D721Med (cell line): ENCODE data around the gene QARS1.

Experiments
- DNase-seq: peaks from one replicate; pipeline ENCODE4 v3.0.0; 2011; ENCODE audit warnings: low spot score; ENCODE audit not compliant: insufficient read length
- FAIRE-seq: peaks from 2 replicates; lab custom pipeline; 2011; peaks lifted over from hg19 to GRCh38; lab: Jason Lieb, UNC
- CTCF ChIP-seq: IDR thresholded peaks from 2 replicates; pipeline ENCODE4 v1.5.1; 2012; ENCODE audit warnings: mild to moderate bottlenecking, control low read depth; ENCODE audit not compliant: insufficient read depth; ENCODE audit errors: missing control alignments

The QARS1 gene

GRCh38 chr3:49134471-49135265, 30.1 kb upstream of the QARS1 start:
- TF ChIP-seq CTCF: no peak
- no peak for FAIRE-seq
- DNase-seq: no peak

DNA sequence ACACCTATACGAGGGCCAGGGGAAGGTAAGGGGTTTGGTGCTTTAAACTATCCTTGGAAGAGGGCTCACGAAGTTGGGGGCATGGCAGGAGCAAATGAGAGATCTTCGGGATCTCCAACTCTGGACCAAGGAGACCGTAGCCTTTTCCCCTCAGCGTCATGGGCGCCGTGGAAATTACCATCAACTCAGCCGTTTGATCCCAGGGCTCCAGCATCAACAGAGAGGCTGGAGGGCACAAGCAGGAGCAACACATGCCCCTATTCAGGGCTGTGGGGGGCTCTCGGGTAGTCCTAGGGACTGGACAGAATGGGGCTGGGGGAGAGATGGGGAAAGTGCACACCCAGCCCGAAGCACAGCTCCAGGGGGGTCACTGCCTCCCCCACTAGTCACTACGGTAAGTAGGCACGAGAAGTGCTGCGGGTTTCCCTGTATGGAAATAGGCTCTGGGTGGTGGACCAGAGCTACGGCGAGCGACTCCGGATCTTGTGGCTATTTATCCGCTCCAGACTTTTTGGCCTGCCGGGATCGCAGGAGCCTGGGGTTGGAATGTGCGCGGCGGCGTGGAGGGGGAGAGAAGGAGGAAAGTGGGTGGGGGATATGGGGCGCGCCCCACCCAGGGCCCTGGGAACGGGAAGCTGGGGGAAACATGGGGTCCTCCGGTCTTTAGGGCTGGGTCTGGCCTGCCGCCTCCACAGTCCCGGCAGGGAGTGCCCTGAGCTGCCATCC, 28.8 kb upstream of the QARS1 start:
- FAIRE-seq (no peak), DNase-seq (peak; percentile 95)
- TF ChIP-seq CTCF: peak; percentile 9

DNA sequence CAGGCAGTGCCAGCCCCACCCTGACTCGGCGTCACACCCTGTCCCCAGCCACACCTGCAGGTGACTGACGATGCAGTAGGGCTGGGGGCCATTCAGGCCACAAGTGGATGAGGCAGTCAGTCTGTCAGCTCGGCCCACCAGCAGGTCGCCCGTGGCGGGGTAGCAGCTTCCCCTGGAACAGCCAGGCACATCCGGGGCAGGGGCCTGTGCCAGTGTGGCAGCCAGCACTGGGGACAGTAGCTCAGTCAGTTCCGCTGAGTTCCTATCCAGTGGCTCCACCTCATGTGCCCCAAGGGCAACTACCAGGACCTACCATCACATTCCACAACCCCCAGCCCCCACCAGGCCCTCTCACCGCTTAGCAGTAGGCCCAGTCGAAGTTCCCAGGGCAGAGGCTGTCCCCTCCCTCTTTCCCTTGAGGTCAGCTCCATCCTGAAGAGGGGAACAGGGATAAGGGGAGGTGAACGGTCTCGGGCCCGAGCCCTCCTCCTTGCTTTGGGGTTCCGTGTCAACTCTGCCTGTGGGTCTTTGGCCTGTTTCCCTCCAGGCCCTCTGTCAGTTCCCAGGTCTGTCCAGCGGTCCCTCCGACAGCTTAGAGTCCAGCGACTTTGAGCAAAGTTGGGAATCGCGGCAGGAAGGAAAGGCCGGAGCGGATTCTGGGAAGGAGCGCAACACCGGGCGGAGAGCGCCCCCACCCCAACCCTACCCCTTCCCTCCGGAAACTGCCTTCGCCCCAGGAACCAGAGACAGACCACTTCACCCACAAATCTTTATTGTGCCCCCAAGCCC, 28.1 kb upstream of the QARS1 start, which contains the start of gene LAMB2:
LAMB2 (minus strand) TSS at position 614 of the 789 bp plus-strand sequence; CDS start at position 431, 183 bp downstream.
- TF ChIP-seq CTCF: peak; percentile 22
- FAIRE-seq (no peak), DNase-seq (peak; percentile 85)

DNA sequence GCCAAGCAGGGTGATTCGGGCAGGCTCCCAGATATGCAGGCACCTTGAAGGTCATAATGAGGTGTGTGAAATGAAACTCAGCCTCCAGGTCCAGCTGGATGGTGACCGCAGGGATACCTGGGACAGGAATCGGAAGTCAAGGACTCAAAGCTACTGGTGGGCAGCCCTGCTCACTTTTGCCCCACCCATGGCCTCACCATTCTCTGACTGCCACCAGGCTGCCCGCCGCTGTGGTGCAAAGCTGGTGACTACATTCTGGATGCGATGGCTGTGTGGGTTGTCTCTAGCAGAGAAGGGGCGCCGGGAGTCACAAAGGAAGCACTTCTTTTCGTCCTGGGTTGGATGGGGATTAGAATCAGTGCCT, 27.5 kb upstream of the QARS1 start:
- no peak for TF ChIP-seq CTCF
- DNase-seq: no peak
- FAIRE-seq: no peak

- DNase-seq: no peak
- no peak for TF ChIP-seq CTCF
- FAIRE-seq: no peak
Measured at GRCh38 chr3:49131576-49131975, 27.0 kb upstream of the QARS1 start.

DNA sequence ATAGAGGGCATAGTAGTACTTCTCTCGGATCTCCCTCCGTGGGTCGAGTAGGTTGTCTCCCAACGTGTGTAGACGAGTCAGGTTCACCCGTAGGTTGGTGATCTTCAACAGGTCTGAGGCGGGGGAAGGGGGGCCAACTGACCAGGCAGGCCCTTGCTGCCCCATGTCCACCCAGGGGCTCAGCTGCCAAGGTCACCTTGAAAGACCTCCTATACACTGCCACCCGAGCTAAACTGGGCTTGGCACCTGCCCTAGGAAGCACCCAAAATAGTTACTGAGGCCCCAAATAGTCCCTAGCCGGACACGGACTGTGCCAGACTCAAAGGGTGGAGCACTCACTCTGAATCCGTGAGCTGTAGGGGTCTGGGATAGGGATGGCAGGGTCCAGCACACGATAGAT, 26.5 kb upstream of the QARS1 start:
- no peak for TF ChIP-seq CTCF
- FAIRE-seq: no peak

More for the DNA sequence above, 26.5 kb upstream of the QARS1 start:
- DNase-seq: no peak
